Neural progenitor cell (in vitro differentiated cells): ENCODE data around the gene PRR4.

Source experiments
- CTCF ChIP-seq: fragments of 200-600 bp; sonication (generic); IDR thresholded peaks from 2 replicates; pipeline ENCODE4 v1.5.1; 2017; ENCODE audit warnings: antibody characterized with exemption, mild to moderate bottlenecking
- EZH2 ChIP-seq: fragments of 200-600 bp; sonication (generic); IDR thresholded peaks from 2 replicates; pipeline ENCODE4 v1.6.1; 2017; ENCODE audit warnings: antibody characterized with exemption, mild to moderate bottlenecking, moderate library complexity
- EZH2phosphoT487 ChIP-seq: fragments of 200-600 bp; sonication (generic); IDR thresholded peaks from 2 replicates; pipeline ENCODE4 v1.6.1; 2017; ENCODE audit warnings: antibody characterized with exemption

- TF ChIP-seq CTCF (no peak), EZH2 (no peak), EZH2phosphoT487 (no peak)
Observed at GRCh38 chr12:10853776-10854175, 4.5 kb upstream of the PRR4 start.
